ENCODE results near the gene HOXB5.

Gene HOXB5

GRCh38 chr17:48624544-48625494 is 31.2 kb upstream of the HOXB5 start:
- H3K9me2 ChIP-seq (replicated peaks; ENCODE audit: control insufficient read depth, low read length), result no peaks in the 10 kb centered on the region
- H3K4me2 ChIP-seq (ENCODE audit: low read length), result no peak overlapping the region
- no peaks in the 10 kb centered on the region for H3F3A ChIP-seq (ENCODE audit: control insufficient read depth, insufficient read depth)
- H3K9me3 ChIP-seq (ENCODE audit: control insufficient read depth, insufficient read depth, low read length), result no peaks in the 10 kb centered on the region
- H3K27me3 ChIP-seq (ENCODE audit: control insufficient read depth, low read length), result peaks cover 81% of the 10 kb centered on the region
- TF ChIP-seq, protein P1, sequence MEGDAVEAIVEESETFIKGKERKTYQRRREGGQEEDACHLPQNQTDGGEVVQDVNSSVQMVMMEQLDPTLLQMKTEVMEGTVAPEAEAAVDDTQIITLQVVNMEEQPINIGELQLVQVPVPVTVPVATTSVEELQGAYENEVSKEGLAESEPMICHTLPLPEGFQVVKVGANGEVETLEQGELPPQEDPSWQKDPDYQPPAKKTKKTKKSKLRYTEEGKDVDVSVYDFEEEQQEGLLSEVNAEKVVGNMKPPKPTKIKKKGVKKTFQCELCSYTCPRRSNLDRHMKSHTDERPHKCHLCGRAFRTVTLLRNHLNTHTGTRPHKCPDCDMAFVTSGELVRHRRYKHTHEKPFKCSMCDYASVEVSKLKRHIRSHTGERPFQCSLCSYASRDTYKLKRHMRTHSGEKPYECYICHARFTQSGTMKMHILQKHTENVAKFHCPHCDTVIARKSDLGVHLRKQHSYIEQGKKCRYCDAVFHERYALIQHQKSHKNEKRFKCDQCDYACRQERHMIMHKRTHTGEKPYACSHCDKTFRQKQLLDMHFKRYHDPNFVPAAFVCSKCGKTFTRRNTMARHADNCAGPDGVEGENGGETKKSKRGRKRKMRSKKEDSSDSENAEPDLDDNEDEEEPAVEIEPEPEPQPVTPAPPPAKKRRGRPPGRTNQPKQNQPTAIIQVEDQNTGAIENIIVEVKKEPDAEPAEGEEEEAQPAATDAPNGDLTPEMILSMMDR (IDR thresholded peaks at IDR 0.05; ENCODE audit: low read depth, low read length, poor library complexity, severe bottlenecking), result no peak
- peak; percentile 68; the same call in 1 of the 2 replicates for TF ChIP-seq EZH2phosphoT487 (IDR thresholded peaks at IDR 0.05; ENCODE audit: borderline replicate concordance, low read length)
- H3K79me2 ChIP-seq (ENCODE audit: control insufficient read depth, low read length), result no peaks in the 10 kb centered on the region
- no peak overlapping the region for H3K4me3 ChIP-seq (ENCODE audit: low read length)
- H3K27ac ChIP-seq (ENCODE audit: low read depth, low read length), result no peak overlapping the region
- no peaks in the 10 kb centered on the region for H3K4me1 ChIP-seq (ENCODE audit: control insufficient read depth, low read length)
- no peaks in the 10 kb centered on the region for H3K36me3 ChIP-seq (ENCODE audit: control insufficient read depth, low read length)
- no peaks in the 10 kb centered on the region for H4K20me1 ChIP-seq (ENCODE audit: control insufficient read depth, insufficient read depth, low read depth, low read length)

GRCh38 chr17:48624118-48624517 is 30.5 kb upstream of the HOXB5 start:
- TF ChIP-seq, protein P1 (IDR thresholded peaks at IDR 0.05; ENCODE audit: low read depth, low read length, poor library complexity, severe bottlenecking), result no peak
- no peak for TF ChIP-seq EZH2phosphoT487 (IDR thresholded peaks at IDR 0.05; ENCODE audit: borderline replicate concordance, low read length)
- Histone ChIP-seq H3K36me3 (ENCODE audit: control insufficient read depth, low read length) (no peaks in the 10 kb centered on the region), H3K9me2 (replicated peaks; ENCODE audit: control insufficient read depth, low read length) (no peaks in the 10 kb centered on the region), H3F3A (ENCODE audit: control insufficient read depth, insufficient read depth) (no peaks in the 10 kb centered on the region), H3K27ac (ENCODE audit: low read depth, low read length) (no peak overlapping the region), H4K20me1 (ENCODE audit: control insufficient read depth, insufficient read depth, low read depth, low read length) (no peaks in the 10 kb centered on the region), H3K4me1 (ENCODE audit: control insufficient read depth, low read length) (peaks cover 3% of the 10 kb centered on the region), H3K4me3 (ENCODE audit: low read length) (no peak overlapping the region), H3K27me3 (ENCODE audit: control insufficient read depth, low read length) (peaks cover 83% of the 10 kb centered on the region), H3K79me2 (ENCODE audit: control insufficient read depth, low read length) (no peaks in the 10 kb centered on the region), H3K4me2 (ENCODE audit: low read length) (no peak overlapping the region), H3K9me3 (ENCODE audit: control insufficient read depth, insufficient read depth, low read length) (no peaks in the 10 kb centered on the region)

DNA sequence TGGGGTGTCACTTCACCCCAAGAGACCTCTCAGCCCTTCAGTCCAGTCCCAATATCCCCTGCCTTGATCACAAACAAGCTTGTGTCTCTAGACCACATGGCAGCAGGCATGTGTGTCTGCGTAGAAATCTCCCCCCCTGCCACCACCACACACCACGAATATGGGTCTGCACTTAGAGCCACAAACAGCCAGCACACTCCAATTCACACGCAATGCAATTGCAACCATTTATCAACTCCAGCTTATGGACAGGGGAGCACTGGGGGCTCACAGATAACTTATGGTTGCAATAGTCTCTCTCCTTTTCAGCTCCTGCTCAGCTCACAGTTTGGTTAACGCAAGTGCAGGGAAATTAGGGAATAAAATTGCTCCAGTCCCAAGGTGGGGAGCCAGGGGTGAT is 30.0 kb upstream of the HOXB5 start:
- Histone ChIP-seq H4K20me1 (ENCODE audit: control insufficient read depth, insufficient read depth, low read depth, low read length) (no peaks in the 10 kb centered on the region), H3K27me3 (ENCODE audit: control insufficient read depth, low read length) (peaks cover 84% of the 10 kb centered on the region)

More for the DNA sequence above, 30.0 kb upstream of the HOXB5 start:
- H3K9me2 ChIP-seq (replicated peaks; ENCODE audit: control insufficient read depth, low read length), result no peaks in the 10 kb centered on the region
- no peak overlapping the region for H3K4me3 ChIP-seq (ENCODE audit: low read length)
- no peaks in the 10 kb centered on the region for H3K79me2 ChIP-seq (ENCODE audit: control insufficient read depth, low read length)
- no peak for TF ChIP-seq EZH2phosphoT487 (IDR thresholded peaks at IDR 0.05; ENCODE audit: borderline replicate concordance, low read length)
- TF ChIP-seq, protein P1 (IDR thresholded peaks at IDR 0.05; ENCODE audit: low read depth, low read length, poor library complexity, severe bottlenecking), result no peak
- H3K27ac ChIP-seq (ENCODE audit: low read depth, low read length), result no peak overlapping the region
- H3K9me3 ChIP-seq (ENCODE audit: control insufficient read depth, insufficient read depth, low read length), result no peaks in the 10 kb centered on the region
- H3K4me1 ChIP-seq (ENCODE audit: control insufficient read depth, low read length), result peaks cover 7% of the 10 kb centered on the region
- H3F3A ChIP-seq (ENCODE audit: control insufficient read depth, insufficient read depth), result no peaks in the 10 kb centered on the region
- H3K4me2 ChIP-seq (ENCODE audit: low read length), result no peak overlapping the region
- H3K36me3 ChIP-seq (ENCODE audit: control insufficient read depth, low read length), result no peaks in the 10 kb centered on the region
